ENCODE data around the gene SLC7A7.

- TF ChIP-seq, protein P1, sequence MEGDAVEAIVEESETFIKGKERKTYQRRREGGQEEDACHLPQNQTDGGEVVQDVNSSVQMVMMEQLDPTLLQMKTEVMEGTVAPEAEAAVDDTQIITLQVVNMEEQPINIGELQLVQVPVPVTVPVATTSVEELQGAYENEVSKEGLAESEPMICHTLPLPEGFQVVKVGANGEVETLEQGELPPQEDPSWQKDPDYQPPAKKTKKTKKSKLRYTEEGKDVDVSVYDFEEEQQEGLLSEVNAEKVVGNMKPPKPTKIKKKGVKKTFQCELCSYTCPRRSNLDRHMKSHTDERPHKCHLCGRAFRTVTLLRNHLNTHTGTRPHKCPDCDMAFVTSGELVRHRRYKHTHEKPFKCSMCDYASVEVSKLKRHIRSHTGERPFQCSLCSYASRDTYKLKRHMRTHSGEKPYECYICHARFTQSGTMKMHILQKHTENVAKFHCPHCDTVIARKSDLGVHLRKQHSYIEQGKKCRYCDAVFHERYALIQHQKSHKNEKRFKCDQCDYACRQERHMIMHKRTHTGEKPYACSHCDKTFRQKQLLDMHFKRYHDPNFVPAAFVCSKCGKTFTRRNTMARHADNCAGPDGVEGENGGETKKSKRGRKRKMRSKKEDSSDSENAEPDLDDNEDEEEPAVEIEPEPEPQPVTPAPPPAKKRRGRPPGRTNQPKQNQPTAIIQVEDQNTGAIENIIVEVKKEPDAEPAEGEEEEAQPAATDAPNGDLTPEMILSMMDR (IDR thresholded peaks at IDR 0.05) = no peak
- TF ChIP-seq EP300 (IDR thresholded peaks at IDR 0.05) (no peak), POLR2A (IDR thresholded peaks at IDR 0.05) (no peak)
Observed at GRCh38 chr14:22801716-22802115, 13.5 kb downstream of the SLC7A7 start.

All from upper lobe of left lung (tissue), 4 donors.